ENCODE measurements around the gene GAS7. TPM values are rescaled to one million over a fixed set of nuclear protein-coding genes. Genes with fewer than 3 reads are reported as not detected.
"Not testable (repeated sequence)": the region's sequence is repeated elsewhere in the genome, so short reads cannot be mapped to it uniquely, and the experiment has no call there.

GAS7 gene
- total RNA-seq, 1 donor from 2014 or later: 78.0 TPM

GRCh38 chr17:10060526-10060925 lies 137.9 kb downstream of the GAS7 start:
- Histone ChIP-seq H3K27me3 (no peaks in the 10 kb centered on the region), H3K36me3 (no peaks in the 10 kb centered on the region), H3K4me1 (peaks cover 0 to 3% of the 10 kb centered on the region in 2 donors), H3K9me3 (peaks cover 0 to 5% of the 10 kb centered on the region in 2 donors), H3K27ac (peak overlapping the region; percentile 53 to 61), H3K4me3 (no peak overlapping the region)
- TF ChIP-seq, protein P1, sequence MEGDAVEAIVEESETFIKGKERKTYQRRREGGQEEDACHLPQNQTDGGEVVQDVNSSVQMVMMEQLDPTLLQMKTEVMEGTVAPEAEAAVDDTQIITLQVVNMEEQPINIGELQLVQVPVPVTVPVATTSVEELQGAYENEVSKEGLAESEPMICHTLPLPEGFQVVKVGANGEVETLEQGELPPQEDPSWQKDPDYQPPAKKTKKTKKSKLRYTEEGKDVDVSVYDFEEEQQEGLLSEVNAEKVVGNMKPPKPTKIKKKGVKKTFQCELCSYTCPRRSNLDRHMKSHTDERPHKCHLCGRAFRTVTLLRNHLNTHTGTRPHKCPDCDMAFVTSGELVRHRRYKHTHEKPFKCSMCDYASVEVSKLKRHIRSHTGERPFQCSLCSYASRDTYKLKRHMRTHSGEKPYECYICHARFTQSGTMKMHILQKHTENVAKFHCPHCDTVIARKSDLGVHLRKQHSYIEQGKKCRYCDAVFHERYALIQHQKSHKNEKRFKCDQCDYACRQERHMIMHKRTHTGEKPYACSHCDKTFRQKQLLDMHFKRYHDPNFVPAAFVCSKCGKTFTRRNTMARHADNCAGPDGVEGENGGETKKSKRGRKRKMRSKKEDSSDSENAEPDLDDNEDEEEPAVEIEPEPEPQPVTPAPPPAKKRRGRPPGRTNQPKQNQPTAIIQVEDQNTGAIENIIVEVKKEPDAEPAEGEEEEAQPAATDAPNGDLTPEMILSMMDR (IDR thresholded peaks at IDR 0.05): no peak
- intact Hi-C loops (cut with DNase I): no loop called here
- no peak for DNase-seq (ENCODE audit: low spot score in 2 of 2)

GRCh38 chr17:10059684-10060211 lies 138.7 kb downstream of the GAS7 start:
- TF ChIP-seq, protein P1 (IDR thresholded peaks at IDR 0.05): no peak
- no peaks in the 10 kb centered on the region for H3K27me3 ChIP-seq
- peak in 1 of 2 donors; percentile 68 for DNase-seq (ENCODE audit: low spot score in 2 of 2)
- H3K4me1 ChIP-seq: peaks cover 0 to 3% of the 10 kb centered on the region in 2 donors
- H3K36me3 ChIP-seq: no peaks in the 10 kb centered on the region
- no peak overlapping the region for H3K4me3 ChIP-seq
- H3K9me3 ChIP-seq: no peaks in the 10 kb centered on the region
- intact Hi-C loops (cut with DNase I): no loop called here
- H3K27ac ChIP-seq: peak overlapping the region; percentile 18 to 61

GRCh38 chr17:10058921-10059683 lies 139.3 kb downstream of the GAS7 start:
- H3K4me1 ChIP-seq: peaks cover 0 to 3% of the 10 kb centered on the region in 2 donors
- no peaks in the 10 kb centered on the region for H3K9me3 ChIP-seq
- TF ChIP-seq, protein P1 (IDR thresholded peaks at IDR 0.05): no peak
- H3K36me3 ChIP-seq: no peaks in the 10 kb centered on the region
- H3K27me3 ChIP-seq: no peaks in the 10 kb centered on the region
- H3K4me3 ChIP-seq: no peak overlapping the region
- peak overlapping the region in 1 of 2 donors; percentile 41 for H3K27ac ChIP-seq
- intact Hi-C loops (cut with DNase I): no loop called here
- DNase-seq (ENCODE audit: low spot score in 2 of 2): no peak

DNA sequence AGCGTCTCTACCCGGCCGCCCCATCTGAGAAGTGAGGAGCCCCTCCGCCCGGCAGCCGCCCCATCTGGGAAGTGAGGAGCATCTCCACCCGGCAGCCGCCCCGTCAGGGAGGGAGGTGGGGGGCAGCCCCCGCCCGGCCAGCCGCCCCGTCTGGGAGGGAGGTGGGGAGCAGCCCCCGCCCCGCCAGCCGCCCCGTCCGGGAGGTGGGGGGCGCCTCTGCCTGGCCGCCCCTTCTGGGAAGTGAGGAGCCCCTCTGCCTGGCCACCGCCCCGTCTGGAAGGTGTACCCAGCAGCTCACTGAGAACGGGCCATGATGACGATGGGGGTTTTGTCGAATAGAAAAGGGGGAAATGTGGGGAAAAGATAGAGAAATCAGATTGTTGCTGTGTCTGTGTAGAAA lies 140.9 kb downstream of the GAS7 start:
- H3K9me3 ChIP-seq; DNase-seq (ENCODE audit: low spot score in 2 of 2); H3K36me3 ChIP-seq; H3K4me1 ChIP-seq; intact Hi-C loops (cut with DNase I); H3K27ac ChIP-seq; H3K4me3 ChIP-seq; H3K27me3 ChIP-seq: not testable (repeated sequence)

GRCh38 chr17:10055262-10055975 lies 143.0 kb downstream of the GAS7 start:
- no peak for DNase-seq (ENCODE audit: low spot score in 2 of 2)
- Histone ChIP-seq H3K27me3 (no peaks in the 10 kb centered on the region), H3K36me3 (no peaks in the 10 kb centered on the region), H3K4me1 (peaks cover 0 to 3% of the 10 kb centered on the region in 2 donors), H3K27ac (no peak overlapping the region), H3K4me3 (no peak overlapping the region), H3K9me3 (no peaks in the 10 kb centered on the region)
- intact Hi-C loops (cut with DNase I): no loop called here
- TF ChIP-seq, protein P1 (IDR thresholded peaks at IDR 0.05): no peak

All from ascending aorta (tissue), 2 donors.